ENCODE results near the gene LMAN1L.

The LMAN1L gene

DNA sequence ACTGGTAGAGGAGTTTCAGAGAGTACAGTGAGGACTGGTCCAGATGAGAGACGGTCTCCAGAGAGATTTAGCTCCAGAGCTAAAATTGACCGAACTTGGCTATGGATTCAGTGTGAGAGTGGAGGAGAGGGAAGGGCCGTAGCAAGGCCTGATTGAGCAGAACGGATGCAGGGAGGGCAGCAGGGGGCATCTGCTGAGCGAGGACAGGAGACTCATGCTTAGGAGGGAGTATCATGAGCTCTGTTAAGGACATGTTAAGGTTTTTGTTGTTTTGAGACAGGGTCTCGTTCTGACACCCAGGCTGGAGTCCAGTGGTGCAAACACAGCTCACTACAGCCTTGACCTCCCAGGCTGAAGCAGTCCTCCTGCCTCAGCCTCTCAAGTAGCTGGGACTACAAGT is 7.7 kb upstream of the LMAN1L start:
- DNase-seq, result no peak
- intact Hi-C loops (cut with DNase I), result no loop called here

DNA sequence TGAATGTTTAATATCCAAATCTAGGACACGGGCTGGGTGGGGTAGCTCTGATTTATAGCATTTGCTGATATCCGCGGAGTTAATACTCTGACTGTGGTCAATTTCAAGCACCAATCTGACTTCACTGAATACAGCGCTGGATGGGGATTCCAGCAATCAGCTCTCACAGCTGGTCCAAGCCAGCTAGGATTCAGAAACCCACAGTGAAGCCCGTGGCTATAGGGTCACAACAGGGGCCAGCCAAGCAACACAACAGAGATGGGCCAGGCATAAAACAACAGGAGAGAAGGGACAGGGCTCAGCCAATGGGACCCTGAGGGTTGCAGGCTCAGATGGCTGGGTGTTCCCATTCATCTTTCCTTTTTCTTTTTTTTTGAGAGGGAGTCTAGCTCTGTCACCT is 5.4 kb upstream of the LMAN1L start:
- DNase-seq, result no peak

DNA sequence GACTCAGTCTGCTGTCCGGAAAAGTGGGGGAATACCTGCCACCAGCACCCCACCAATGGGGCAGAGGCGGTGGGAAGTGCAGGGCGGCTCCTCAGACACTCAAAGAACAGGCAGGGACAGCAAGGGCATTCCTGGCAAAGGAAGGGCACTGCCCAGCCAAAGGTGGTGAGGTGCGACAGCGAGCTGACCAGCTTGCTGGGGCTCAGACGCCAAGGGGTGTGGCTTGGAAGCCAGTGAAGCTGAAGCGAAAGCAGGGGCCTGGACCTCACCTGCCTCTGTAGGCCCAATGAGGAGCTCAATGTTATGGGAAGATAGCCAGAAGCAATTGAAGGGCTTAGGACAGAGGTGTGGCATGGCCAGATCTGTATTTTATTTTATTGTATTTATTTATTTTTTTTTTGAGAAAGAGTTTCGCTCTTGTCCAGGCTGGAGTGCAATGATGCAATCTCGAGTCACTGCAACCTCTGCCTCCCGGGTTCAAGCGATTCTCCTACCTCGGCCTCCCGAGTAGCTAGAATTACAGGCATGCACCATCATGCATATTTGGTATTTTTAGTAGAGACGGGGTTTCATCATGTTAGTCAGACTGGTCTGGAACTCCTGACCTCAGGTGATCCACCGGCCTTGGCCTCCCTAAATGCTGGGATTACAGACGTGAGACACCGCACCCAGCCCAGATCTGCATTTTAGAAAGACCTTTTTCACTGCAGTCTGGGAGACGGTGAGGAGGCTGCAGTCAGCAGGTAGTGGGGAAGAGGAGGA is 4.4 kb upstream of the LMAN1L start:
- intact Hi-C loops (cut with DNase I), result no loop called here
- no peak for DNase-seq

More for the DNA sequence above, 5.4 kb upstream of the LMAN1L start:
- intact Hi-C loops (cut with DNase I), result no loop called here

DNA sequence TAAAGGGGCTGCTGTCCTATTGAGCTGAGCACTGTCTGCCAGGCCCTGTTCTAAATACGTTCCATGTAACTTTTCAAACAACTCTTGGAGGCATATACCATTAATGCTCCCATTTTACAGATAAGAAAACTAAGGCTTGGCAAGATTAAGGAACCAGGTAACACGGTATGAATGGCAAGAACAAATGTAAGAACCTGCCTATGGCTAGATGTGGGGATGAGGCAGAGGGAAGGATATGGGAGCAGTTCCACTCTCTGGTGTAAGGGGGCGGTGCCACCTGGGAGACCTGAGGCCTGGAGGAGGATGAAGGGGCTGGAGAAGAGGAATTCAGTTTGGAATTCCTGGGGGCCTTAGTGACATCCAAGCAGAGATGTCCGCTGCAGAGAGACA is 3.8 kb upstream of the LMAN1L start:
- DNase-seq, result no peak
- intact Hi-C loops (cut with DNase I), result no loop called here

DNA sequence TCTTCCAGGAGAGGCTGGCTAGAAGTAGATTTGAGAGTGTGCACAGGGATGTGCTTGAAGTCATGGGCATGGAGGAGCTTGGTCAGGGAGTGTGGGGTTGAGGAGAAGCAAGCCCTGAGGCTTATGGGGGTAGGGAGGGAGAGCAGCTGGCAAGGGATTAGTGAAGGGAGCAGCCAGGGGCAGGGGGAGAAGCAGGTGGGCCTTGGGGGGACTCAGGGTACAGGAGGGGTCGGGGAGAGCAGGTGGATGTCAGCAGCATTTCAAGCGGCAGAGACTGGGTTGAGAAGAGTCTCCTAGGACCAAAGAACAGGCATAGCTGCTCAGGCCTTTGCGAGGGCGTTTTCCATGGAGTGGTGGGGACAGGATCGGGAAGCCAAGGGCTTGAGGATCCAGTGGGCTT is 3.4 kb upstream of the LMAN1L start:
- no peak for DNase-seq

DNA sequence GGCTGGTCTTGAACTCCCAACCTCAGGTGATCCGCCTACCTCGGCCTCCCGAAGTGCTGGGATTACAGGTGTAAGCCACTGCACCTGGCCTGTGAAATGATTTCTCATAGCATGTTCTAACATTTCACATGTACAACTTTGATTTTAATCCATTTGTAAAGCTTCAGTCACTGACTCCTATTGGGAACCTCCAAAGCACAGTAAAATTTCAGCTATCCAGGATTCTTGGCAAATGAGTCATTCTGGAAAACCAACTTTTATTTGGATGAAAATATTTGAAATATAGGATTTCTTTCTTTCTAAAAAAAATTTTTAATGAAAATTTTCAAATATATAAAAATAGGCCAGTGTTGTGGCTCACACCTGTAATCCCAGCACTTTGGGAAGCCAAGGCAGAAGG is 2.7 kb upstream of the LMAN1L start:
- intact Hi-C loops (cut with DNase I), result no loop called here

More for the DNA sequence above, 3.4 kb upstream of the LMAN1L start:
- intact Hi-C loops (cut with DNase I), result no loop called here

DNA sequence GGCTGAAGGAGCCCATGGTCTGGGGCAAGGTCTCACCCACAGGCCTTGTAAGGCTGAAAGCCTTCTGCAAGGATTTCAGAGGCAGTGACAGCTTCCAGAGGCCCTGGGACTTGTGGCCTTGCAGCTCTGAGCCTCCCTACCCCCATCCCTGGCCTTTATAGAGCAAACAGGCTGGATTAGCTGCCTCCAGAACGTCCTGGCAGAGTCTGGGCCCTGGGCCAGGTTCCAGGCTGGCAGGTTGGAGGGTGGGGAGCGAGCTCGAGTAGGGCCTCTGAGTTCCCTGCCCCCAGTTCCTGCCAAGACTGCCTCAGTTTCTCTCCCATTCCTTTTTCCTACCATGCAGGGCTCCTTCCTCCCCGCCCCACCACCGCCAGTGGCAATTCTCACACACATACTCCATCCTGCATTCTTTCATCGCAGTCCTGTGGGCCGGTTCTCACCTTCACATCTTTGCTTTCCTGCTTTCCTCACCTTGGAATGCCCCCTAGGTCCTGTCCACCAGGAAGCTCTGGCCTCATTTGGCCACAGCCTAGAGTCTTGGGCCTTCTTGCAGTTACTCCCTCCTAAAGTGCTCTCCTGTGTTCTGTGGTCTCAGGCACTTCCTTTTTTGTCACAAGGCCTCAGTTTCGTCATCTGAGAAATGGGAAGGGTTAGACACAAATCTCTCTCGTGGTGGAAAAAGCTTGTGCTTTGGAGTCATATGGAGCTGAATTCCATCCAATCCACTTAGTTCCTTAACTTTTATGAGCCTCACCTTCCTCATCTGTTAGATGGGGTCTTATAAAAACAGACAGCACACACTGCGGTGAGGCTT is 2.7 kb downstream of the LMAN1L start:
- no peak for DNase-seq
- intact Hi-C loops (cut with DNase I), result no loop called here

More for the DNA sequence above, 2.7 kb upstream of the LMAN1L start:
- no peak for DNase-seq

DNA sequence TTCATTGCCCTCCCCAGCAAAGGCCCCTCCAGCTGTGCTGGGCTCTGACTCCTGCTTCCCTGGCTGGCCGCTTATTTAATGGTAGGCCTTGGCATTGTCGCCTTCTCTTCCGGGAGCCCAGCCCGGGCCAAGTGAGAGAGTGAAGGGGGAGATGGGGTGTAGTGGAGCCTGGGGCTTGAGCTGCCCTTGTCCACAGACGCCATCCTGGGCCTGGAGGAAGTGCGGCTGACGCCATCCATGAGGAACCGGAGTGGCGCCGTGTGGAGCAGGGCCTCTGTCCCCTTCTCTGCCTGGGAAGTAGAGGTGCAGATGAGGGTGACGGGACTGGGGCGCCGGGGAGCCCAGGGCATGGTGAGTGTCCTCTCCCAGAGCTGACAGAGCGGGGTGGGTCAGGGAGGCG is 3.3 kb downstream of the LMAN1L start:
- DNase-seq, result no peak
- intact Hi-C loops (cut with DNase I), result no loop called here

DNA sequence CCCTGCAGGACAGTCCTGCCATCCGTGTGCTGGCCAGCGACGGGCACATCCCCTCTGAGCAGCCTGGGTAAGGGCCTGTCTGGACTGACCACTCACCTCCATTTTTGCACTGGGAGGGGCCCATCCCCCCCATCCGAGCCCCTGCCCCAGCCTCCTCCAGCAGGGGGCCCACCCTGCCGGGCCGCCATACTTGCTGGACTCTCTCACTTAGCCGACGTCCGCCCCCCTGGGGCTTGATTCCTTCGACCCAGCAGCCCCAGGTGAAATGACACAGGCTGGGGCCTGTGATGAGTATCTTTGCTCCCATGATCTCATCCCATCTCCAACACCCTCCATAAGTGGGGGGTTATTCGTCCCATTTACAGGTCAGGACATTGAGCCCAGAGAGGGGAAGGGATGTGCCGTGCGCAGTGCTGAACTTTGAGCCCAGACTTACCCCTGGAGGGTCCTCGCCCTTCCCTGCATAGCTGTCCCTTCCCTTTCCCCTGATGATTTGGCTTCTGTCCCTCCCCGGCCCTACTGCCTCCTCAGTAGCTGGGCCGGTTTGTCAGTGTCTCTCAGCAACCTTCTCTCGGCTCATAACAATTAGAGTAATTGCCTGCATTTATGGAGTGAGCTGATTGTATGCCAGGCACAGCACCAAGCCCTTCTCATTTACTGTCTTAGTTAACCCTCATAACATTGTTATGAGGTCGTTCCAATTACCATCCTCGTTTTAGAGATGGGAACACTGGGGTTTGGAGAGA is 4.2 kb downstream of the LMAN1L start:
- intact Hi-C loops (cut with DNase I), result no loop called here
- DNase-seq, result no peak

DNA sequence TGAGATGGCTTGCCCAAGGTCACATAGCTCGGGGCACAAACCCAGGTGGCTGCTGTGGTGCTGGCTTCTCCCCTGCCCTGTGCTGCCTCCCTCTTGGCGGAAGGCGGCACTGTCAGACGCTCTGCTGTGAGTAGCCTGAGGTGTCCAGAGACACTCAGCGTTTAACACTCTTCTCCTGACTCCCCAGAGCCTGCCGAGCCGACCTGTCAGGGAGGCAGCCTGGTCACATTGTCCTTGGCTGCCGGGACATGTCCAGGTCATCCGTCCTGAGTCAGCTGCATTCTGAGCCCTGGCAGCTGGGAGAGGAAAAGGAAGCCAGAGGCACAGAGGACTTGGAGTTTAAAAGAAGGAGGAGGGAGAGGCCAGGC is 4.7 kb downstream of the LMAN1L start:
- intact Hi-C loops (cut with DNase I), result no loop called here

DNA sequence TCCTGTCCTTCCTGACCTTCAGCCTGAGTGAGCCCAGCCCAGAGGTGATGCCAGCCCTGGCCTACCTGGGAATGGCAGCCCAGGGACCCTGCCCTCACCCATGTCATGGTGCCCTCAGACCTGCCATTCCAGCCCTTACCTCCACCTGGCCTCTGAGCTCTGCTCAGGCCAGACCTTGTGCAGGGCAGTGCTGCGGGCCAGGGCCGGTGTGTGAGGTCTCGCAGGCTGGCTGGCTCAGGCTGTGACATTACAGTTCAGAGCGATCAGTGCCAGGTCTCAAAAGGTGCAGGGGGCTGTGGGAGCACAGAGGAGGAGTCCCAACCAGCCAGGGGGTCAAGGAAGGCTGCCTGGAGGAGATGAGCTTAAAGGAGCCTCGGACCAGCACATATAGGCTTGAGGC is 7.4 kb downstream of the LMAN1L start:
- no peak for DNase-seq
- intact Hi-C loops (cut with DNase I), result no loop called here

More for the DNA sequence above, 4.7 kb downstream of the LMAN1L start:
- peak in 1 of 42 donors; percentile 67 for DNase-seq

DNA sequence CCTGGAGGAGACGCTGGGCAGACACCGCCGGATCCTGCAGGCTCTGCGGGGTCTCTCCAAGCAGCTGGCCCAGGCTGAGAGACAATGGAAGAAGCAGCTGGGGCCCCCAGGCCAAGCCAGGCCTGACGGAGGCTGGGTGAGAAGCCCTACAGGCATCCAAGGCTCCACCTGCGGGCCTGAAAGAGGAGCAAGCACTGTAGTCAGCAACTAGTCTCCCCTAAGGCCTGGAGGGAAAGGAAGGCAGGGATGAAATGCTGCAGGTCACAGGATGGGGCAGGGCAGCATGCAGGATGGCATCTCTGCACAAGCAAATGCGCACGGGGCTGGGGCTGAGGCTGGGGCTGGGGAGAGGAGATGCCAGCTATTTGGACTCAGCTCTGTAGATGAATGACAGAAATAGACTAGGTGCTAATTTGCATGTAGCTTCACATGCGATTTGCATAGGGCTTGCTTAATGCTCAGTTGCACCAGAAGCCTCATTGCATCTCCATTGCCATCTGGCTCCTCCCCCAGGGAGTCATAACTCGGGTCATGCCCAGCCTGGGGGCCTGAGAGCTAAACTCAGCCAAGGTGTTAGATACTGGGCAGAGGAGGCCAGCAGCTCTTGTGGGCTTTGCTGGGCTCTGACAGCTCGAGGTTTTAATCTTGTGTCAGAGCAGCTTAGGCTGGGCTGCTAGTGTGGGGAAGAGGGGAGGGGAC is 8.6 kb downstream of the LMAN1L start:
- DNase-seq, result peak in 4 of 42 donors; percentile 28 to 54 (median 48)
- intact Hi-C loops (cut with DNase I), result no loop called here

DNA sequence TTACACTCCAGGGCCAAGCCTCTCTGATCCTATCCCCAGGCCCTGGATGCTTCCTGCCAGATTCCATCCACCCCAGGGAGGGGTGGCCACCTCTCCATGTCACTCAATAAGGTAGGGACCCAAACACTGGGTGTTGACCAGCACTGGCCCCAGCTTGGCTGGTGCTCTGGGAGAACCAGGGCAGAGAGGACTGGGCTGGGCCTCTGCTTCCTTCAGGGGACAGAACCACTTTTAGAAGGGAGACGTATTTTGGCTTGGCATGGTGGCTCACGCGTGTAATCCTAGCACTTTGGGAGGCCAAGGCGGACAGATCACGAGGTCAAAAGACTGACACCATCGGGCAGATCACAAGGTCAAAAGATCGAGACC is 9.1 kb downstream of the LMAN1L start:
- intact Hi-C loops (cut with DNase I), result no loop called here
- no peak for DNase-seq

DNA sequence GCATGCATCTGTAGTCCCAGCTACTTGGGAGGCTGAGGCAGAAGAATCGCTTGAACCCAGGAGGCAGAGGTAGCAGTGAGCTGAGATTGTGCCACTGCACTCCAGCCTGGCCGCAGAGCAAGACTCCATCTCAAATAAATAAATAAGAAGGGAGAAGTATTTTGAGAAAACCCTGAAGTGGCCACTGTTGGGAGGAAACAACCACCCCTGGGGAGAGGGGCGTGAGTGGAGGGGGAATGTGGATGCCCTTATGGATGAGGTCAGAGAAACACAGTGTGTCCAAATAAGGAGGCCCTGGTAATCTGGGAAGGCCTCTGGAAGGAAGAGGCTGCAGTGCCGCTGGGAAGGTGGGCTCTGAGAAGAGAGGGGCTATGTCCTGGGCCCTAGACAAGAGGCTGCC is 9.6 kb downstream of the LMAN1L start:
- intact Hi-C loops (cut with DNase I), result no loop called here
- DNase-seq, result no peak

DNA sequence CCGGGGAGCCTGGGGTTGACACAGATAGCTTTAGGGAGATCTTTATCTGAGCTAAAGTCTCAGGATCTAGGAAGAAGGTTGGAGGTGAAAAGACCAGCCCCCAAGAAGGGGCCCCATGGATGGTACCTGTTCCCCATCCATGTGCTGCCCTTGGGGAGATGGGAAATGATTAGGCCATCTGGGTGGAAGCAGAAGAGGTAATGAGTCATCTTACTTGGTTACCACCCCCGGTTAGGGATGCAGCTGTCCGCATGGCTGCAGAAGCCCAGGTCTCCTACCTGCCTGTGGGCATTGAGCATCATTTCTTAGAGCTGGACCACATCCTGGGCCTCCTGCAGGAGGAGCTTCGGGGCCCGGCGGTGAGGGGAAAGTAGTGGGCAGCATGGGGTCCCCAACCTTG is 10.7 kb downstream of the LMAN1L start:
- no peak for DNase-seq
- intact Hi-C loops (cut with DNase I), result no loop called here

DNA sequence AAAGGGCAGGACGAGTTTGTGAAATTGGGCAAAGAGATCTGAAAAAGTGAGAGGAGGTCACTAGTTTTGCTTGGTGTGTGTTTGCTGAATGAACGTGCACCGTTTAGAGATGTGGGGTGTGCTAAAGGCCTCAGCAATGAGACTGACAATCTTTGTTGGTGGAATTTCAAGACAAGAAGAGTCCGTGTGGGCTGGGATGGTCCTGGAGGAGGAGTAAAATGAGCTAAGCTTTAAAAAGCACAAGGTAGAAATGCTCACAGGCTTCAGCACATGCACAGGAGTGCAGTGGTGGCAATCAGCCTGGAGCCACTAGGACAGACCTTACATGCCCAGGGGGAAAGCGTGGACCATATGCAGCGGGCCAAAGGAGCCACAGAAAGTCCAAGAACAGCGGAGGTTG is 12.3 kb downstream of the LMAN1L start:
- peak in 15 of 42 donors; percentile 16 to 83 (median 54) for DNase-seq
- intact Hi-C loops (cut with DNase I), result no loop called here

DNA sequence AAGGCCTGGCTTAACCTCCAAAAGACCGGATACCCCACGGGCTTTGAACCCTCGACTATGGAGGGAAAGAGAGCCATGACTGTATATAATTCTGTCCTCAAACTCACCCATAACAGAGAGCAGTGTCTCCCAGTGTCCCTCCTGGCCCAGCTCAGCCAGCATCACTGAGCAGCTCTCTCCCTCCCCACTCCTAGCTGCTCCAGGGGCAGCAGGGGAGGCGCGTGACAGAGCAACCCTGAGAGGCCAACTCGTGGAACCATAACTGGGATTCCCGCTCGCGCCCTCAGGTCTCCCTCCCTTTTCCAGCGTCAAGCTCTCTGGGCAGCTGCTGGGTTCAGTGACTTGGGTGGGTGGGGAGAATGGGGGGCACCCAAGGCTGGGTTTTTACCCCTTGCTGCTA is 13.2 kb downstream of the LMAN1L start:
- intact Hi-C loops (cut with DNase I), result no loop called here
- DNase-seq, result no peak

DNA sequence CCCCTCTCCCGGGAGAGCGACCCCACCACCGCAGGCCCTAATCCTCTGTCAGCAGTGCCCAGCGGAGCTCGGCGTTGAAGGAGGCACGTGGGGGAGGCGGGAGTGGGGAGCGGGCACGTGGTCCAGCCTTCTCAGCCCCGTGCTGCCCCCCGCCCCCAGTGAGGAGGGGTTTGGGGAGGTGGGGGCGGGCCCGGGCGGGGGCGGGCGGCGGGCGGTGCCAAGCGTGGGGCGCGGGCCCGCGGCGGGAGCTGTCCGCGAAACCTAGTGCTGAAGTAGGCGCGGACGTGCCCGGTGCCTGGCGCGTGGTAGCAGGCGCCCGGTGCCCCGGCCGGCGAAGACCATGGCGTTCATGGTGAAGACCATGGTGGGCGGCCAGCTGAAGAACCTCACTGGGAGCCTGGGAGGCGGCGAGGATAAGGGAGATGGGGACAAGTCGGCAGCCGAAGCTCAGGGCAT is 13.8 kb downstream of the LMAN1L start, which contains the start of gene CPLX3:
Gene CPLX3, plus strand, starts transcription at position 264 of the 456 bp plus-strand sequence. Its CDS starts 77 bp downstream, at position 341.
- peak in 14 of 42 donors; percentile 35 to 68 (median 54) for DNase-seq

DNA sequence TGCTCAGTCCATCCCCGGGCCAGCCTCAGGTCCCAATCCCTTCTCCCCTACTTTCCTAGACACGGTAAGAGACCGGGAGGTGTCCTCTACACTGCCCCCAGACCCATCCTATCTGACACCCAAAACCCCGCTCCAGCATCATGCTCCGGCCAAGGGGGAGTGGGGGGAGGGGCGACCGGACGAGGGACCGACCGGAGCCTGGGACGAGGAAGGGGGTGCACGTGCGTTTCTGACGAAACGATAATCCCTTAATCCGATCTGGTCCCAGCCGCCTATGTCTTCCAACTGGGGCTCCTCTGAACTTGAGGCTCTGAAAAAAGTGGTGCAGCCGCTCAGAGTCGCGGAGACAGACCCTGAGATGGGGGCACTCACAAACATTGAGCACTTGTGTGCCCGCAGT is 14.3 kb downstream of the LMAN1L start:
- intact Hi-C loops (cut with DNase I), result no loop called here
- DNase-seq, result no peak

More for the DNA sequence above, 13.8 kb downstream of the LMAN1L start, which contains the start of gene CPLX3:
- intact Hi-C loops (cut with DNase I), result no loop called here

All from head of caudate nucleus (tissue), 42 donors.